ENCODE data around the gene TTC39B.

TTC39B gene

GRCh38 chr9:15160673-15161072, 146.3 kb downstream of the TTC39B start:
- DNase-seq = no peak

- no peak for DNase-seq
Measured at GRCh38 chr9:15158064-15158463, 149.0 kb downstream of the TTC39B start.

GRCh38 chr9:15157381-15157780, 149.6 kb downstream of the TTC39B start:
- DNase-seq = no peak

GRCh38 chr9:15156241-15156640, 150.8 kb downstream of the TTC39B start:
- no peak for DNase-seq

- DNase-seq = no peak
Measured at GRCh38 chr9:15155826-15156225, 151.2 kb downstream of the TTC39B start.

GRCh38 chr9:15155323-15155722, 151.7 kb downstream of the TTC39B start:
- DNase-seq = no peak

GRCh38 chr9:15154677-15155076, 152.3 kb downstream of the TTC39B start:
- DNase-seq = no peak

- no peak for DNase-seq
Measured at GRCh38 chr9:15153961-15154360, 153.1 kb downstream of the TTC39B start.

GRCh38 chr9:15150939-15151338, 156.1 kb downstream of the TTC39B start:
- no peak for DNase-seq

GRCh38 chr9:15149450-15149849, 157.6 kb downstream of the TTC39B start:
- DNase-seq = no peak

GRCh38 chr9:15146268-15146700, 160.7 kb downstream of the TTC39B start:
- no peak for DNase-seq

GRCh38 chr9:15144622-15145061, 162.4 kb downstream of the TTC39B start:
- DNase-seq = no peak

- DNase-seq = peak; percentile 85
Measured at GRCh38 chr9:15142878-15143534, 164.0 kb downstream of the TTC39B start.

- no peak for DNase-seq
Measured at GRCh38 chr9:15140051-15140450, 167.0 kb downstream of the TTC39B start.

- no peak for DNase-seq
Measured at GRCh38 chr9:15139469-15139868, 167.5 kb downstream of the TTC39B start.

GRCh38 chr9:15138357-15138686, 168.7 kb downstream of the TTC39B start:
- DNase-seq = peak; percentile 18

GRCh38 chr9:15137658-15138356, 169.2 kb downstream of the TTC39B start:
- DNase-seq = no peak

- no peak for DNase-seq
Measured at GRCh38 chr9:15137089-15137488, 169.9 kb downstream of the TTC39B start.

- DNase-seq = peak; percentile 37
Measured at GRCh38 chr9:15136646-15137045, 170.4 kb downstream of the TTC39B start.

GRCh38 chr9:15135164-15135792, 171.7 kb downstream of the TTC39B start:
- peak; percentile 90 for DNase-seq

GRCh38 chr9:15133488-15133887, 173.5 kb downstream of the TTC39B start:
- DNase-seq = no peak

GRCh38 chr9:15132091-15132490, 174.9 kb downstream of the TTC39B start:
- DNase-seq = no peak

- no peak for DNase-seq
Measured at GRCh38 chr9:15131094-15131493, 175.9 kb downstream of the TTC39B start.

GRCh38 chr9:15127831-15128230, 179.2 kb downstream of the TTC39B start:
- DNase-seq = no peak
